Measurements from ENCODE around the gene TFDP2. TPM values are rescaled to one million over a fixed set of nuclear protein-coding genes. Genes with fewer than 3 reads are reported as not detected.

TFDP2 gene
- total and polyA plus RNA-seq, 9 of the 15 experiments (the other 6 are each of a cell fraction or from before 2014, with no cell fraction given) = 95.6 to 179 (median 126) TPM

- TF ChIP-seq KAT2B (IDR thresholded peaks at IDR 0.05; ENCODE audit: low read depth, low read length) (no peak), PHB2 (IDR thresholded peaks at IDR 0.05; ENCODE audit: low read depth) (no peak), FOXP4 (CRISPR knock-in tag; IDR thresholded peaks at IDR 0.05; ENCODE audit: borderline replicate concordance) (no peak), NFRKB (IDR thresholded peaks at IDR 0.05; ENCODE audit: low read depth) (no peak), ZNF551 (CRISPR knock-in tag; IDR thresholded peaks at IDR 0.05) (no peak), MYC (IDR thresholded peaks at IDR 0.05; ENCODE audit: low read depth, low read length) (no peak), MYC (CRISPR knock-in tag; IDR thresholded peaks at IDR 0.05; ENCODE audit: borderline replicate concordance, low read depth) (no peak), CBX1 (IDR thresholded peaks at IDR 0.05; ENCODE audit: low read depth) (peak; percentile 75; the same call in 1 of the 2 replicates), BCOR (IDR thresholded peaks at IDR 0.05) (peak; percentile 16; the same call in 1 of the 2 replicates), GTF3C2 (IDR thresholded peaks at IDR 0.05; ENCODE audit: borderline replicate concordance, extremely low read depth, insufficient read length) (no peak), RBM25 (IDR thresholded peaks at IDR 0.05; ENCODE audit: low read depth, low read length, severe bottlenecking) (no peak), ZNF280A (IDR thresholded peaks at IDR 0.05; ENCODE audit: low read depth, partially characterized antibody) (peak; percentile 77), DEAF1 (CRISPR knock-in tag; IDR thresholded peaks at IDR 0.05) (0 out of 2 replicates have a peak, but pooled peaks have one; percentile 24), HDAC2 (IDR thresholded peaks at IDR 0.05) (no peak), MAFK (IDR thresholded peaks at IDR 0.05; ENCODE audit: low read length) (no peak)
- TF ChIP-seq, protein P1, sequence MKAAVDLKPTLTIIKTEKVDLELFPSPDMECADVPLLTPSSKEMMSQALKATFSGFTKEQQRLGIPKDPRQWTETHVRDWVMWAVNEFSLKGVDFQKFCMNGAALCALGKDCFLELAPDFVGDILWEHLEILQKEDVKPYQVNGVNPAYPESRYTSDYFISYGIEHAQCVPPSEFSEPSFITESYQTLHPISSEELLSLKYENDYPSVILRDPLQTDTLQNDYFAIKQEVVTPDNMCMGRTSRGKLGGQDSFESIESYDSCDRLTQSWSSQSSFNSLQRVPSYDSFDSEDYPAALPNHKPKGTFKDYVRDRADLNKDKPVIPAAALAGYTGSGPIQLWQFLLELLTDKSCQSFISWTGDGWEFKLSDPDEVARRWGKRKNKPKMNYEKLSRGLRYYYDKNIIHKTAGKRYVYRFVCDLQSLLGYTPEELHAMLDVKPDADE (conservative IDR thresholded peaks at IDR 0.05; ENCODE audit: control insufficient read depth, low read depth, low read length) = no peak
- TF ChIP-seq, protein P2, sequence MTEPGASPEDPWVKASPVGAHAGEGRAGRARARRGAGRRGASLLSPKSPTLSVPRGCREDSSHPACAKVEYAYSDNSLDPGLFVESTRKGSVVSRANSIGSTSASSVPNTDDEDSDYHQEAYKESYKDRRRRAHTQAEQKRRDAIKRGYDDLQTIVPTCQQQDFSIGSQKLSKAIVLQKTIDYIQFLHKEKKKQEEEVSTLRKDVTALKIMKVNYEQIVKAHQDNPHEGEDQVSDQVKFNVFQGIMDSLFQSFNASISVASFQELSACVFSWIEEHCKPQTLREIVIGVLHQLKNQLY (CRISPR knock-in tag; conservative IDR thresholded peaks at IDR 0.05) = no peak
Measured at GRCh38 chr3:141913150-141913811, 236.1 kb downstream of the TFDP2 start (continued).

All from K562 (cell line).